Right cardiac atrium (tissue), 5 donors: ENCODE results near the gene LMAN1L. TPM values are rescaled to one million over a fixed set of nuclear protein-coding genes. Genes with fewer than 3 reads are reported as not detected.
A peak's percentile ranks its signal among the peaks of the same experiment; 100 is the strongest.

Source experiments
- ATAC-seq, 2 donors: fragments of 200-7000 bp; cut with Tn5 transposase; one replicate each; pipeline versions ENCODE4 v1.8.0 to v1.9.1; 2020; ENCODE audit warnings: moderate library complexity in 2 of 2, mild to moderate bottlenecking in 1 of 2
- DNase-seq, 3 donors: peaks; one replicate each; pipeline ENCODE4 v3.0.0-alpha.2; 2020
- H3K27ac ChIP-seq: one replicate; pipeline ENCODE4 v1.5.1; 2013; ENCODE audit warnings: mild to moderate bottlenecking, low read length, control low read depth, moderate library complexity
- H3K27me3 ChIP-seq: one replicate; pipeline ENCODE4 v1.6.1; 2013; ENCODE audit not compliant: control insufficient read depth, insufficient read depth
- H3K4me1 ChIP-seq: one replicate; pipeline ENCODE4 v1.6.1; 2013; ENCODE audit warnings: low read length; ENCODE audit not compliant: control insufficient read depth, insufficient read depth
- H3K4me3 ChIP-seq: one replicate; pipeline ENCODE4 v1.5.1; 2013; ENCODE audit warnings: low read length, control low read depth
- H3K9me3 ChIP-seq: one replicate; pipeline ENCODE4 v1.6.1; 2013; ENCODE audit warnings: low read length; ENCODE audit not compliant: control insufficient read depth
- WGBS: extraction: QIAGEN DNeasy Blood & Tissue Kit; methylation state at CpG from one replicate; pipeline ENCODE4 v1.1.7; 2013; 5-methylcytosine and 5-hydroxymethylcytosine counted together
- intact Hi-C, 4 donors: fragments of 100-400 bp; cut with DNase I; formaldehyde crosslinking; loops; one replicate each; pipeline versions ENCODE4 v1.11.0 to v1.14.0; 2022 to 2023
- polyA plus RNA-seq: library from polyadenylated mRNA; stranded (reverse); fragments of 200-250 nt; gene quantifications from one replicate; pipeline ENCODE4 v1.2.3, GENCODE V29; 2013
- total RNA-seq, 4 donors: library from RNA; stranded (reverse); fragmentation: NEBNext Ultra II Directional; extraction: Animal tissue kit (Norgen Biotek cat#: 25700); gene quantifications; one replicate each; pipeline ENCODE4 v1.2.1, GENCODE V29; 2021
- donor health status: healthy with polysubstance abuse.
- donor health status: DM: no; HTN: yes; CAD: no.
- donor health status: DM: no; HTN: no; CAD: no.
- donor health status: DM: no; HTN: yes; CAD: no; lungs with severe emphysema.
- donor health status: DM: yes; HTN: yes; CAD: no.

Gene LMAN1L
- total and polyA plus RNA-seq, 5 donors = 66.2 to 216 (median 111) TPM

- H3K4me1 ChIP-seq = peaks cover 8% of the 10 kb centered on the region
- no peak overlapping the region for H3K4me3 ChIP-seq
- peak in 1 of 3 donors; percentile 49 for DNase-seq
- WGBS = 81% methylated on average over 5 of the region's 5 CpGs
- ATAC-seq = no peak
- intact Hi-C loops = loop anchor here in 1 of 4 donors (10.0 kb wide), 1 partner anchor 400 kb away; no protein-coding TSS in a partner anchor
- H3K27me3 ChIP-seq = no peaks in the 10 kb centered on the region
- H3K27ac ChIP-seq = no peak overlapping the region
- H3K9me3 ChIP-seq = no peaks in the 10 kb centered on the region
Measured at GRCh38 chr15:74775132-74775562, 37.5 kb upstream of the LMAN1L start.

- DNase-seq (no peak), ATAC-seq (no peak)
- 76% methylated on average over 4 of the region's 4 CpGs for WGBS
- H3K27ac ChIP-seq = no peak overlapping the region
- H3K27me3 ChIP-seq = no peaks in the 10 kb centered on the region
- H3K4me1 ChIP-seq = peaks cover 8% of the 10 kb centered on the region
- no peaks in the 10 kb centered on the region for H3K9me3 ChIP-seq
- H3K4me3 ChIP-seq = no peak overlapping the region
- intact Hi-C loops = loop anchor here in 1 of 4 donors (10.0 kb wide), 1 partner anchor 401 kb away; no protein-coding TSS in a partner anchor
Measured at GRCh38 chr15:74775894-74776293, 36.7 kb upstream of the LMAN1L start.

DNA sequence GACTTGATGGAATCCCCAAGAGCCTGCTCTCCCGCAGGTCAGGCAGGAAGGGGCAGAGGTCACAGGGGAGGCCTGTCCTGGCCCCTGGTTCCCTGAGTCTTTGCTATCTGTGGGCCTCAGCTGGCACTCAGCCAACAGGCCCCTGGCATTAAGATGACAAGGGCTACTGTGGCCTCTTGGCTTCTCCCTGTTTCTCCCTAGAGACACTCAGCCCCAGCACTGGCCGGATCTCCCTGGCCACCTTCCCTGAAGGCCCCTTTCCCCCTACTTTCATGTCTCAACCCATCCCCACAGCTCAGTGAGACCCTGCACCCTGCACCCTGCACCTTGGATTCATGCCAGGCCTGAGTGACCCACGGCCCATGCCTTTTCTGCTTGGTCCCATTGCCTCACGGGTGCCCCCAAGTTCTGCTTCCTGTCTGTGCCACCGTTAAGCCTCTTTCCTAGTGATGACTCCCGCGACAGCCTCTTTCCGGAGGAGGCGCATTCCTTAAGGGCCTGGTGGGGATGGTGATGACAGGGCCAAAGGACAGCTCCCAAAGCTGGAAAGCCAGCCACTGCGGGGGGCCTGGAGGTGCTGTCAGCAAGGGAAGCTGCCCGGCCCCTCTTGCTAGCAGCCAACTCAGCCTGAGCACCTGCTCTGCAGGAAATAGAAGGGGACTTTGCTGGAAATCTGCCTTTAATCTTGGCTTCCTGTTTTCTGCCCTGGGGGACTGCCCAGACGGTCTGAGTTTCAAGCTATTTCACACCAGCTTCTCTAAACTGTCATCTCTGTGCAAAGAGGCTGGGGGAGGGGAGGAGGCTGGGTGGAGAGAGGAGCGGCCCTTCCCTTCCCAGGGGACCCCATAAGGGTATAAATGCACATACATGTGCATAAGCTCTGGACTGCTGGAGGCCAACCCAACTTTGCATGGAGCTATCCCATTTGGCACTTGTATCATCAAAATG, 35.5 kb upstream of the LMAN1L start:
- Histone ChIP-seq H3K27me3 (no peaks in the 10 kb centered on the region), H3K27ac (peak overlapping the region; percentile 11), H3K9me3 (no peaks in the 10 kb centered on the region), H3K4me1 (peaks cover 8% of the 10 kb centered on the region), H3K4me3 (no peak overlapping the region)
- DNase-seq = peak in 2 of 3 donors; percentile 64 to 70
- ATAC-seq = peak; percentile 10 to 36
- intact Hi-C loops = loop anchor here in 1 of 4 donors (10.0 kb wide), 1 partner anchor 402 kb away; no protein-coding TSS in a partner anchor
- WGBS = 10% methylated on average over 13 of the region's 13 CpGs

DNA sequence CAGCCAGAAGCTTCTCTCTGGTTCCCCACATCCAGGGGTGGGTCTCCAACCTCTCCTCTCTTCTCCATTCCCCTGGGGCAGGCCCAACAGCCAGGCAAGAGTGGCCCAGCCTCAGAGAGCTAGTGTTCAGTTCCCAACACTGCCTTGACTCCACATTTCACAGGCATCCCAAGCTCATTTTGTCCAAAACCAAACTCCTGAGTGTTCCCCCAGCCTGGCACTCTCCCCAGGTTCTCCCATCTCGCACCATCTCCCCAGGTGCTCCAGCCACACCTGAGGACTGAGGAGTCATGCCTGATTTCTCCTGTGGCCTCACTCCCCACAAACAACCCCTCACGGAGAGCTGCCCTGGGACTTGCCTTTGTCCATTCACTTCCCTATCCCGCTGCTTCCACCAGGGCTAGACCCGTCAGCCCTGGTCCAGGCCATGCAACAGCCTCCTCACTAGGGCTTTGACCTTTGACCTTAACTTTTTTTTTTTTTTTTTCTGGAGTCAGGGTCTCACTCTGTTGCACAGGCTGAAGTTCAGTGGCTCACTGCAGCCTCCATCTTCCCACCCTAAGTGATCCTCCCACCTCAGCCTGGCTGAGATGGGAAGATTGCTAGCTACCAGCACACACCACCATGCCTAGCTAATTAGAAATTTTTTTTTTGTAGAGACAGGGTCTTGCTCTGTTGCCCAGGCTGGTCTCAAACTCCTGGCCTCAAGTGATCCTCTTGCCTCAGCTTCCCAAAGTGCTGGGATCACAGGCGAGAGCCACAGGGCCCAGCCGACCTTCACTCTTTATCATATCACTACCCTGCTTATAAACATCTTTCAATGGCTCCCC, 34.7 kb upstream of the LMAN1L start:
- 85% methylated on average over 6 of the region's 6 CpGs for WGBS
- Histone ChIP-seq H3K9me3 (no peaks in the 10 kb centered on the region), H3K4me3 (no peak overlapping the region), H3K27ac (no peak overlapping the region), H3K27me3 (no peaks in the 10 kb centered on the region), H3K4me1 (peaks cover 10% of the 10 kb centered on the region)
- DNase-seq (peak in 1 of 3 donors; percentile 27), ATAC-seq (no peak)
- intact Hi-C loops = loop anchor here in 1 of 4 donors (10.0 kb wide), 1 partner anchor 403 kb away; no protein-coding TSS in a partner anchor

- Histone ChIP-seq H3K27me3 (no peaks in the 10 kb centered on the region), H3K4me3 (no peak overlapping the region), H3K4me1 (peaks cover 15% of the 10 kb centered on the region), H3K9me3 (no peaks in the 10 kb centered on the region), H3K27ac (no peak overlapping the region)
- 97% methylated on average over 5 of the region's 5 CpGs for WGBS
- peak in 1 of 3 donors; percentile 18 for DNase-seq
- ATAC-seq = no peak
- intact Hi-C loops = loop anchor here in 1 of 4 donors (10.0 kb wide), 1 partner anchor 404 kb away; no protein-coding TSS in a partner anchor
Measured at GRCh38 chr15:74778599-74778970, 34.0 kb upstream of the LMAN1L start.

DNA sequence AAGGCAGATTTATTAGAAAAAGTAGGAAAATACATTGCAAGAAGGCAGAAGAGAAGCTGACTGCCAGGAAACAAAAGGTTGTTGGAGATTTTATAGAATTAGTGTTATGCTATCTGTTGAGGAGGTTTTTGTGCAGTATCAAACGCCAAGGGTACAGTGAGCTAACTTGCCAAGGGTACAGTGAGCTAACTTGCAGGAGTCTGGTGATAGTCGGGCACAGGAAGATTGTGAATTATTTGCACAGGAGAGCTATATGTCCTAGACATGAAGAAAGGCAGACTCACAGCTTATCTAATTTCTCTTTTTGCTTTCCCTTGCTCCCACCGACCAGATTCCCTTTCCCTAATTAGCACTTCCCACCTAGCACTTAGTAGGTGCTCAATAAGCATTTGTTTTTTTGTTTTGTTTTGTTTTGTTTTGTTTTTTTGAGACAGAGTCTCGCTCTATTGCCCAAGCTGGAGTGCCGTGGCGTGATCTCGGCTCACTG, 33.4 kb upstream of the LMAN1L start:
- 79% methylated on average over 7 of the region's 7 CpGs for WGBS
- no peak overlapping the region for H3K27ac ChIP-seq
- no peaks in the 10 kb centered on the region for H3K9me3 ChIP-seq
- H3K4me3 ChIP-seq = no peak overlapping the region
- ATAC-seq (no peak), DNase-seq (peak in 1 of 3 donors; percentile 16)
- peaks cover 19% of the 10 kb centered on the region for H3K4me1 ChIP-seq
- intact Hi-C loops = loop anchor here in 1 of 4 donors (10.0 kb wide), 1 partner anchor 404 kb away; no protein-coding TSS in a partner anchor
- H3K27me3 ChIP-seq = no peaks in the 10 kb centered on the region

DNA sequence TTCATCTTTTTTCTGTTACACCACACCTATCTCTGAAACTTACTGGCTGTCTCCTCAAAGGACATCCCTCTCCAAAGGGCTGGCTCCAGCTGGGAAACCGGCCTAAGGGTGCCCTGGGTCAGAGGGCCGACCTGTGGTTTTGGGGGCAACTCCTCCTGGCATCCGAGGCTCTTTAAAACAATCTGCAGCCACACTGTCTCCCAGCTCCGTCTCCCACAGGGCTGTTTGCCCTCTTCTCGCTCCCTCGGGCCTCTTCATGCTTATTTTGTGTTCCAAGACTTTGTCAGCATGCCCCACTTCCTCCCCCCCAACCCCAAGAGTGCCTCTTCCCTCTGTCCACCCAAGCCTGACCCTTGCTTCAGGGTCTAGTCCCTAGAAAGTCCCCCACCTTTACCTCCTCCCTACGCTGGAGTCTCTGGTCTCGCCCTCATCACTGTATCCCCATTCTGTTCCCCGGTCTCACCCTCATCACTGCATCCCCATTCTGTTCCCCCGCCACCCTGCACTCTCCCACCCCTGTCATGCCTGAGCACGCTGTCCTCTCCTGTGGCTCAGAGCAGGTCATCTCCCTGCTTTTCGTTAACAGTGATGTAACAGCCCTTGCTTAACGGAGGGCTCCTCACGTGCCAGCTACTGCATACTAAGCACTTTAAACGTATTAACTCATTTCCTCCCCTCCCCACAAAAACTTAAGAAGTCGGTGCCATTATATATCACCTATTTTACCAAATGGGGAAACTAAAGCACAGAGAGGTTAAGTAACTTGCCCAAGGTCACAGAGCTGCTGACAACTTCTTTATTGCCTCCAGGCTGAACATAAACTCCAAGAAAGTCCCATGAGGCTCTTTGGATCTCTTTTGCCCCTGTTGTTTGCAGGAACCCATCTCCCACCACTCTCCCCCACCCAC, 31.9 kb upstream of the LMAN1L start:
- 57% methylated on average over 16 of the region's 16 CpGs for WGBS
- intact Hi-C loops = loop anchor here in 2 of 4 donors (5.0 to 10.0 kb wide), 2 partner anchors 52 to 54 kb away; no protein-coding TSS in a partner anchor

DNA sequence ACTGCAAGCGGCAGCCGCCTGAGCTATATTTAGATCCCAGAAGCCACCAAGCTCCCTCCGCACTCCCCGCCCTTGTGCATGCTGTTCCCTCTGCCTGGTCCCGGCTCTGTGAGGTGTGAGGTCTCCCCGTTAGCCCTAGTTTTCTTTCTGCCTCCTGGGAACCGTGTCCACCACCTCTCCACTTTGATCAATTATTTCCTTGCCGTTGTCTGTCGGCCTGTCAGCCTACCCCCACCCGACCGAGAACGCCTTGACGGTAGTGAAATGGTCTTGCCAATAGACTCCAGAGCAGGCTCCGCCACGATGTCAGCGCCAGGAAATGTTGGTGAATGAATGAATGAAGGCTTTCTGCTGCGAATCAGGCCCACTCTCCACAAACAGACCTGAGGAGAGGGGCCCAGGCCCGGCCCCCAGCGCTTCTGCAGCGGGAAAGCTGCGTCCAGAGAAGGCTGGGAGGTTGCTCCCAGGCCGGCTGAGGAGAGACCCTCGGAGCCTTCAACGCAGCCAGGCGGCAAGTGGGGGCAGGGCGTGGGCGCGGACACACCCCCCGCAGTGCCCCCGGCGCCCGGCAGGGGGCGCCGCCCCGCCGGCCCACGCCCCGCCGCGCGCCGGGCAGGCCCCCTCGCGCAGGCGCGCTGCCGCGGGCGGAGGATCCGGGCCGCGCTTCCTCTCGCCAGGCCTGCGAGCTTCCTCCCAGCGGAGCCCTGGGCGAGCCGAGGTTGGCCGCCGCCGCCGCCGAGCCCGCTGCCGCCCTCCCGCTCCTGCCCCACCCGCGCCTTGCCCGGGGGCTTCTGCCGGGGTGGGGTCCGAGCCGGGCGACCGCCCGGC, 31.0 kb upstream of the LMAN1L start, which contains the start of gene CSK:
TSS of gene CSK (plus strand) at position 650 of the 828 bp plus-strand sequence. CDS start 16,218 bp downstream, outside the sequence.
- intact Hi-C loops = loop anchor here in 2 of 4 donors (5.0 to 10.0 kb wide), 2 partner anchors 51 to 53 kb away; no protein-coding TSS in a partner anchor
- H3K4me3 ChIP-seq = peak within 1 kb of the TSS; percentile 96
- no peaks in the 10 kb centered on the region for H3K27me3 ChIP-seq
- peak; percentile 53 to 56 for ATAC-seq
- H3K4me1 ChIP-seq = peaks cover 22% of the 10 kb centered on the region
- H3K27ac ChIP-seq = peak within 1 kb of the TSS; percentile 94
- peak; percentile 83 to 94 (median 92) for DNase-seq
- WGBS = under 1% methylated on average over 74 of the region's 74 CpGs
- H3K9me3 ChIP-seq = no peaks in the 10 kb centered on the region

More for the DNA sequence above, 31.9 kb upstream of the LMAN1L start:
- peak in 2 of 3 donors; percentile 25 to 62 for DNase-seq
- Histone ChIP-seq H3K9me3 (no peaks in the 10 kb centered on the region), H3K4me1 (peaks cover 19% of the 10 kb centered on the region), H3K4me3 (no peak overlapping the region), H3K27ac (no peak overlapping the region), H3K27me3 (no peaks in the 10 kb centered on the region)
- ATAC-seq = no peak
